Right lobe of liver (tissue), 4 donors: ENCODE results near the gene PXT1.

ENCODE experiments used
- CTCF ChIP-seq, 4 donors: fragments of 200-600 bp in 3 of 4; fragments of 450-650 bp in 1 of 4; IDR thresholded peaks; one replicate each; pipeline versions ENCODE4 v1.5.1 to v1.8.0; 2016 to 2022; ENCODE audit warnings: antibody characterized with exemption in 4 of 4, mild to moderate bottlenecking in 2 of 4
- POLR2A ChIP-seq: fragments of 450-650 bp; IDR thresholded peaks from one replicate; pipeline ENCODE4 v1.6.1; 2017; ENCODE audit warnings: antibody characterized with exemption, mild to moderate bottlenecking
- donor health status: DM: no; HTN: no; CAD: no.
- donor health status: DM: no; HTN: no; CAD: no.
- donor health status: DM: no; HTN: yes; CAD: no.

- TF ChIP-seq CTCF (IDR thresholded peaks at IDR 0.05) (no peak), POLR2A (no peak)
Measured at GRCh38 chr6:36373368-36374019, 69.2 kb downstream of the PXT1 start.
